Osteoblast (primary cell): Measurements from ENCODE around the gene IFIT1. TPM values are rescaled to one million over a fixed set of nuclear protein-coding genes. Genes with fewer than 3 reads are reported as not detected.
A peak's percentile ranks its signal among the peaks of the same experiment; 100 is the strongest.

Source experiments
- DNase-seq: peaks from one replicate; pipeline ENCODE4 v3.0.0; 2011; ENCODE audit warnings: low spot score, mixed read lengths; ENCODE audit not compliant: insufficient read length; ENCODE audit errors: missing footprints
- H2AFZ ChIP-seq: 2 replicates; pipeline ENCODE4 v1.6.0; 2011; ENCODE audit warnings: mild to moderate bottlenecking, low read length
- H3K27ac ChIP-seq: 2 replicates; pipeline ENCODE4 v1.5.1; 2011; ENCODE audit warnings: mild to moderate bottlenecking, low read depth, low read length, moderate library complexity
- H3K27me3 ChIP-seq: 2 replicates; pipeline ENCODE4 v1.6.0; 2012; ENCODE audit warnings: mild to moderate bottlenecking, control low read depth, inconsistent platforms, low read length, moderate library complexity; ENCODE audit not compliant: insufficient read depth
- H3K36me3 ChIP-seq: 2 replicates; pipeline ENCODE4 v1.5.1; 2011; ENCODE audit warnings: mild to moderate bottlenecking, low read length, control low read depth, moderate library complexity; ENCODE audit not compliant: insufficient read depth
- H3K4me1 ChIP-seq: 2 replicates; pipeline ENCODE4 v1.5.1; 2011; ENCODE audit warnings: mild to moderate bottlenecking, low read length, control low read depth, moderate library complexity; ENCODE audit not compliant: insufficient read depth
- H3K4me2 ChIP-seq: 2 replicates; pipeline ENCODE4 v1.6.0; 2011; ENCODE audit warnings: mild to moderate bottlenecking, low read length; ENCODE audit not compliant: insufficient read depth
- H3K4me3 ChIP-seq: fragments of 200-600 bp; sonication (generic); 3 replicates; pipeline ENCODE4 v1.5.1; 2012; ENCODE audit warnings: mild to moderate bottlenecking, low read length, inconsistent platforms; ENCODE audit not compliant: insufficient read depth
- H3K79me2 ChIP-seq: 2 replicates; pipeline ENCODE4 v1.6.0; 2012; ENCODE audit warnings: mild to moderate bottlenecking, low read length, control low read depth, inconsistent platforms; ENCODE audit not compliant: insufficient read depth
- H3K9me3 ChIP-seq: 2 replicates; pipeline ENCODE4 v1.5.1; 2011; ENCODE audit warnings: low read depth, low read length, control low read depth
- H4K20me1 ChIP-seq: 2 replicates; pipeline ENCODE4 v1.6.0; 2012; ENCODE audit warnings: mild to moderate bottlenecking, low read length, control low read depth; ENCODE audit not compliant: insufficient read depth
- CTCF ChIP-seq: IDR thresholded peaks from 2 replicates; pipeline ENCODE4 v1.5.1; 2011; ENCODE audit warnings: mild to moderate bottlenecking, low read depth, low read length, moderate library complexity; ENCODE audit errors: extremely low read depth
- total RNA-seq: library from RNA; depleted of rRNA; stranded (reverse); fragments of >200 nt; gene quantifications from 2 replicates; pipeline ENCODE4 v1.2.3, GENCODE V29; 2012

IFIT1 gene
- total RNA-seq, 1 donor, result 34.4 TPM

- Histone ChIP-seq H3K27ac (peak overlapping the region; percentile 86), H3K4me1 (peaks cover 14% of the 10 kb centered on the region), H3K27me3 (no peaks in the 10 kb centered on the region), H3K9me3 (no peaks in the 10 kb centered on the region), H2AFZ (peak overlapping the region; percentile 97), H3K4me3 (peak overlapping the region; percentile 90), H3K4me2 (peak overlapping the region; percentile 86), H3K36me3 (peaks cover 13% of the 10 kb centered on the region), H4K20me1 (no peaks in the 10 kb centered on the region), H3K79me2 (peaks cover 40% of the 10 kb centered on the region)
- no peak for TF ChIP-seq CTCF
- peak; percentile 87 for DNase-seq
These were observed 22.7 kb downstream of the IFIT1 start for GRCh38 chr10:89414879-89415821.

DNA sequence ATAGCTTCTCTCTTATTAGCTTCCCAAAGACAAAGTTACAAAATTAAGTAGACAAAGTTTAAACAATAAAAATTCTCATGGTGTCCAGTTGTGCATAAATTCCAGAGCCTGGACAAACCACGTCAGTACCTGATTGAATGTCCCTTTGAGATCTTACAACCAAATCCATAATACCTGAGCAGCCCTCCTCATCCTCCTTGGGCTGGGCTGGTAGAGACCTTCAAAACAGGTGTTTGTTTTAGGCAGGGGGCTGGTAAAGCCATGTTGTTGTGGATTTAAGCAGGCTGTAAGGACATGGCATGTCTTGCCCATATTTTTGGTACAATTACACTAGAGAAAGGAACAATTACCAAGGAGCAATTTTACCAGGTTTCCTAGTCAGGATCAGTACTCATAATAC is 24.0 kb downstream of the IFIT1 start:
- no peaks in the 10 kb centered on the region for H3K9me3 ChIP-seq
- H3K27me3 ChIP-seq, result no peaks in the 10 kb centered on the region
- no peak overlapping the region for H2AFZ ChIP-seq
- DNase-seq, result no peak
- H3K79me2 ChIP-seq, result peaks cover 43% of the 10 kb centered on the region
- H3K4me3 ChIP-seq, result no peak overlapping the region
- H3K27ac ChIP-seq, result no peak overlapping the region
- no peak for TF ChIP-seq CTCF
- H3K4me1 ChIP-seq, result peaks cover 14% of the 10 kb centered on the region
- no peaks in the 10 kb centered on the region for H4K20me1 ChIP-seq
- peak overlapping the region; percentile 86 for H3K4me2 ChIP-seq
- peaks cover 17% of the 10 kb centered on the region for H3K36me3 ChIP-seq

DNA sequence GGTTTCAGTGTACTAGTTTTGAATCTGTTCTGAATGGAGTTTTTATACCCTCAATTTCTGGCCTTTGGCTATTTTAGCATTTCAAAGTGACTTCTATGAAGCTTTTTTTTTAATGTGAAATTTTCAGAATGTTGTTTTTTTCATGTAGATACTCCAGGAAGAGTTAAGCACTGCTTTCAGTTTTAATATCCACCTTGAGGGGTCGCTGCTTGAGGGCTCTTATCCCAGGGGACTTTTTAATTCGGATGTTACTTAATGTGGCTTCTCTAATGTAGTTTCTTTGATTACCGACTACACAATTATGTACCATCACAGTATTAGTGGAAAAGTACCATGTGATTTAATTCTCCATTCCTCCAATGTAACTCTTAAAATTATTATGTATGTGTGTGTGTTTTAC is 27.1 kb downstream of the IFIT1 start:
- no peaks in the 10 kb centered on the region for H4K20me1 ChIP-seq
- no peak overlapping the region for H3K4me3 ChIP-seq
- TF ChIP-seq CTCF, result peak; percentile 60
- peak overlapping the region; percentile 47 for H3K4me2 ChIP-seq
- DNase-seq, result no peak
- no peaks in the 10 kb centered on the region for H3K9me3 ChIP-seq
- H3K36me3 ChIP-seq, result peaks cover 17% of the 10 kb centered on the region
- no peaks in the 10 kb centered on the region for H3K27me3 ChIP-seq
- H3K27ac ChIP-seq, result no peak overlapping the region
- peaks cover 9% of the 10 kb centered on the region for H3K4me1 ChIP-seq
- H3K79me2 ChIP-seq, result peaks cover 38% of the 10 kb centered on the region
- no peak overlapping the region for H2AFZ ChIP-seq

- H3K79me2 ChIP-seq, result peaks cover 23% of the 10 kb centered on the region
- no peak for DNase-seq
- no peaks in the 10 kb centered on the region for H3K9me3 ChIP-seq
- no peaks in the 10 kb centered on the region for H4K20me1 ChIP-seq
- no peak overlapping the region for H3K27ac ChIP-seq
- no peak overlapping the region for H3K4me3 ChIP-seq
- H3K36me3 ChIP-seq, result peaks cover 17% of the 10 kb centered on the region
- no peaks in the 10 kb centered on the region for H3K27me3 ChIP-seq
- no peak overlapping the region for H3K4me2 ChIP-seq
- H3K4me1 ChIP-seq, result peaks cover 5% of the 10 kb centered on the region
- no peak for TF ChIP-seq CTCF
- H2AFZ ChIP-seq, result no peak overlapping the region
These were observed 28.6 kb downstream of the IFIT1 start for GRCh38 chr10:89421018-89421476.
